ENCODE measurements around the gene CEMIP.

Gene CEMIP

DNA sequence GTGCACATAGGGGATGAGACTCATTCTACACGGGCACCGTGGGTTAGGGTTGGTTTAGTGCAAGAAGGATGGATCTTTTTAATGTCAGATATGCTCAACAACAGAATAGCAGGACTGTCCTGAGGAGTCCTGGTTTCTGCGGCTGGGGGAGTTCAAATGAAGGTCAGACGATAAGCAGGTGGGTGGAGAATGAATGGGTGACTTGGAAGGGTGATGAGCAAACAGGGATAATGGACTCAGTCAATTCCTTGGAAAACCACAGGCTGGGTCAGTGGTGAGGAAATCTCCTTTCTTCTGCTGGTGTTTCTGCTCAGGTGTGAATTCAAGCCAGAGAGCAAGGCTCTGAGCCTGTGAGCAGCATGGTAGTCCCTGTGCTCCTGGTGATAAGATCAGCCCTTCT is 150.5 kb downstream of the CEMIP start:
- Histone ChIP-seq H3K79me2 (ENCODE audit: insufficient read depth, low read length) (no peaks in the 10 kb centered on the region), H3F3A (ENCODE audit: low read depth) (no peaks in the 10 kb centered on the region), H3K4me2 (ENCODE audit: low read depth, low read length, poor library complexity, severe bottlenecking) (no peak overlapping the region), H3K27me3 (ENCODE audit: insufficient read depth, low read length, poor library complexity, severe bottlenecking) (no peaks in the 10 kb centered on the region), H3K4me3 (ENCODE audit: low read length, poor library complexity, severe bottlenecking) (no peak overlapping the region), H3K9ac (ENCODE audit: low read depth, low read length, poor library complexity, severe bottlenecking) (no peak overlapping the region), H2AFZ (ENCODE audit: low read length) (no peak overlapping the region), H3K9me3 (ENCODE audit: insufficient read depth, low read depth, low read length) (no peaks in the 10 kb centered on the region), H3K36me3 (ENCODE audit: insufficient read depth, low read length) (no peaks in the 10 kb centered on the region), H4K20me1 (ENCODE audit: insufficient read depth, low read length, poor library complexity, severe bottlenecking) (no peaks in the 10 kb centered on the region), H3K4me1 (ENCODE audit: insufficient read depth, low read length, poor library complexity, severe bottlenecking) (peaks cover 3% of the 10 kb centered on the region), H3K9me2 (replicated peaks; ENCODE audit: low read depth, low read length) (no peaks in the 10 kb centered on the region)
- TF ChIP-seq, protein P1, sequence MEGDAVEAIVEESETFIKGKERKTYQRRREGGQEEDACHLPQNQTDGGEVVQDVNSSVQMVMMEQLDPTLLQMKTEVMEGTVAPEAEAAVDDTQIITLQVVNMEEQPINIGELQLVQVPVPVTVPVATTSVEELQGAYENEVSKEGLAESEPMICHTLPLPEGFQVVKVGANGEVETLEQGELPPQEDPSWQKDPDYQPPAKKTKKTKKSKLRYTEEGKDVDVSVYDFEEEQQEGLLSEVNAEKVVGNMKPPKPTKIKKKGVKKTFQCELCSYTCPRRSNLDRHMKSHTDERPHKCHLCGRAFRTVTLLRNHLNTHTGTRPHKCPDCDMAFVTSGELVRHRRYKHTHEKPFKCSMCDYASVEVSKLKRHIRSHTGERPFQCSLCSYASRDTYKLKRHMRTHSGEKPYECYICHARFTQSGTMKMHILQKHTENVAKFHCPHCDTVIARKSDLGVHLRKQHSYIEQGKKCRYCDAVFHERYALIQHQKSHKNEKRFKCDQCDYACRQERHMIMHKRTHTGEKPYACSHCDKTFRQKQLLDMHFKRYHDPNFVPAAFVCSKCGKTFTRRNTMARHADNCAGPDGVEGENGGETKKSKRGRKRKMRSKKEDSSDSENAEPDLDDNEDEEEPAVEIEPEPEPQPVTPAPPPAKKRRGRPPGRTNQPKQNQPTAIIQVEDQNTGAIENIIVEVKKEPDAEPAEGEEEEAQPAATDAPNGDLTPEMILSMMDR (conservative IDR thresholded peaks at IDR 0.05; ENCODE audit: low read length): no peak

DNA sequence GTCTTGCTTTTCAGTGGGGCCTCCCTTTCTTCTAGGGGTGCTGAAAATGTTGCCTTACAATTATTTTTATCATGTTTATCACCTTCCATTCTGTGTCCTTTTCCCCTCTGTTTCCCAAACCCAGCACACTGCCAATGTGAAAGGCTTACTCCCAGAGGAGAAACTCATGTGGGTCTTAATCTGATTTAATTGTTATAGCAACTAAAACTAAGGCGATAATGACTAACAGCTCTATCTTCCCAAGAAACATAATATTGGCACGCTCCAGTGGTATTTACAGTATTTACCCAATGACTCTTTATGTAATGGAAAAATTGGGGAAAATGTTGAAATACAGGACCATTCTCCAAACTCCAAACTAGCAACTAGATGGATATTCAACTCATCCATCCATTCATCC is 152.0 kb downstream of the CEMIP start:
- H3K79me2 ChIP-seq (ENCODE audit: insufficient read depth, low read length): no peaks in the 10 kb centered on the region
- no peak overlapping the region for H3K4me2 ChIP-seq (ENCODE audit: low read depth, low read length, poor library complexity, severe bottlenecking)
- peaks cover 5% of the 10 kb centered on the region for H3K4me1 ChIP-seq (ENCODE audit: insufficient read depth, low read length, poor library complexity, severe bottlenecking)
- H3K4me3 ChIP-seq (ENCODE audit: low read length, poor library complexity, severe bottlenecking): no peak overlapping the region
- no peaks in the 10 kb centered on the region for H3K9me2 ChIP-seq (replicated peaks; ENCODE audit: low read depth, low read length)
- H3F3A ChIP-seq (ENCODE audit: low read depth): no peaks in the 10 kb centered on the region
- H4K20me1 ChIP-seq (ENCODE audit: insufficient read depth, low read length, poor library complexity, severe bottlenecking): no peaks in the 10 kb centered on the region
- no peak for TF ChIP-seq EZH2phosphoT487 (IDR thresholded peaks at IDR 0.05; ENCODE audit: borderline replicate concordance)
- TF ChIP-seq, protein P1 (conservative IDR thresholded peaks at IDR 0.05; ENCODE audit: low read length): no peak
- H3K27me3 ChIP-seq (ENCODE audit: insufficient read depth, low read length, poor library complexity, severe bottlenecking): no peaks in the 10 kb centered on the region
- H3K9me3 ChIP-seq (ENCODE audit: insufficient read depth, low read depth, low read length): no peaks in the 10 kb centered on the region
- H3K9ac ChIP-seq (ENCODE audit: low read depth, low read length, poor library complexity, severe bottlenecking): no peak overlapping the region
- H3K36me3 ChIP-seq (ENCODE audit: insufficient read depth, low read length): no peaks in the 10 kb centered on the region
- H2AFZ ChIP-seq (ENCODE audit: low read length): no peak overlapping the region

- H3F3A ChIP-seq (ENCODE audit: low read depth): no peaks in the 10 kb centered on the region
- TF ChIP-seq, protein P1 (conservative IDR thresholded peaks at IDR 0.05; ENCODE audit: low read length): no peak
- no peak for TF ChIP-seq EZH2phosphoT487 (IDR thresholded peaks at IDR 0.05; ENCODE audit: borderline replicate concordance)
- no peaks in the 10 kb centered on the region for H3K9me3 ChIP-seq (ENCODE audit: insufficient read depth, low read depth, low read length)
- no peak overlapping the region for H3K4me3 ChIP-seq (ENCODE audit: low read length, poor library complexity, severe bottlenecking)
- H3K9ac ChIP-seq (ENCODE audit: low read depth, low read length, poor library complexity, severe bottlenecking): no peak overlapping the region
- no peaks in the 10 kb centered on the region for H3K79me2 ChIP-seq (ENCODE audit: insufficient read depth, low read length)
- H2AFZ ChIP-seq (ENCODE audit: low read length): no peak overlapping the region
- H3K36me3 ChIP-seq (ENCODE audit: insufficient read depth, low read length): no peaks in the 10 kb centered on the region
- no peaks in the 10 kb centered on the region for H3K27me3 ChIP-seq (ENCODE audit: insufficient read depth, low read length, poor library complexity, severe bottlenecking)
- no peaks in the 10 kb centered on the region for H4K20me1 ChIP-seq (ENCODE audit: insufficient read depth, low read length, poor library complexity, severe bottlenecking)
- no peak overlapping the region for H3K4me2 ChIP-seq (ENCODE audit: low read depth, low read length, poor library complexity, severe bottlenecking)
- H3K9me2 ChIP-seq (replicated peaks; ENCODE audit: low read depth, low read length): no peaks in the 10 kb centered on the region
- H3K4me1 ChIP-seq (ENCODE audit: insufficient read depth, low read length, poor library complexity, severe bottlenecking): peaks cover 5% of the 10 kb centered on the region
Observed at GRCh38 chr15:80931721-80932512, 152.7 kb downstream of the CEMIP start.

All from Loucy (cell line).